HEK293 (cell line): ENCODE results near the gene PNKD.
A peak's percentile ranks its signal among the peaks of the same experiment; 100 is the strongest.

Experiments used
- CTCF ChIP-seq: fragments of 450-650 bp; formaldehyde crosslinking; IDR thresholded peaks from 2 replicates; pipeline ENCODE4 v1.5.1; 2016; ENCODE audit warnings: missing biosample characterization, missing genetic modification characterization
- GLI2 ChIP-seq: fragments of 450-650 bp; formaldehyde crosslinking; IDR thresholded peaks from 2 replicates; pipeline ENCODE4; 2017; ENCODE audit warnings: missing biosample characterization, missing genetic modification characterization, low read depth, borderline replicate concordance
- HIC1 ChIP-seq: fragments of 450-650 bp; formaldehyde crosslinking; IDR thresholded peaks from 2 replicates; pipeline ENCODE4 v1.5.1; 2016; ENCODE audit warnings: missing biosample characterization, missing genetic modification characterization
- KLF10 ChIP-seq: fragments of 450-650 bp; IDR thresholded peaks from 2 replicates; pipeline ENCODE4 v1.5.1; 2018; ENCODE audit warnings: missing biosample characterization, mild to moderate bottlenecking, missing genetic modification characterization
- KLF9 ChIP-seq: fragments of 450-650 bp; formaldehyde crosslinking; IDR thresholded peaks from 2 replicates; pipeline ENCODE4 v1.5.1; 2016; ENCODE audit warnings: missing biosample characterization, missing genetic modification characterization, low read depth
- PBX3 ChIP-seq: sonication (generic); formaldehyde crosslinking; IDR thresholded peaks from 2 replicates; pipeline ENCODE4 v1.8.1; 2022; ENCODE audit warnings: mild to moderate bottlenecking, moderate library complexity, missing genetic modification reagents
- REPIN1 ChIP-seq: fragments of 450-650 bp; formaldehyde crosslinking; IDR thresholded peaks from 2 replicates; pipeline ENCODE4 v1.5.1; 2017; ENCODE audit warnings: missing biosample characterization, missing genetic modification characterization, low read depth
- SETDB1 ChIP-seq: IDR thresholded peaks from one replicate; pipeline ENCODE4 v1.6.1; 2017; ENCODE audit warnings: mild to moderate bottlenecking, low read length, moderate library complexity, mixed read lengths; ENCODE audit not compliant: insufficient read length
- SP7 ChIP-seq: fragments of 450-650 bp; formaldehyde crosslinking; IDR thresholded peaks from 2 replicates; pipeline ENCODE4 v1.5.1; 2016; ENCODE audit warnings: missing biosample characterization, missing genetic modification characterization
- TCF7L2 ChIP-seq: IDR thresholded peaks from 2 replicates; pipeline ENCODE4 v1.6.1; 2011; ENCODE audit warnings: low read depth, mild to moderate bottlenecking, inconsistent platforms, low read length, moderate library complexity, borderline replicate concordance
- ZNF157 ChIP-seq: fragments of 450-650 bp; formaldehyde crosslinking; IDR thresholded peaks from 2 replicates; pipeline ENCODE4 v1.5.1; 2016; ENCODE audit warnings: missing biosample characterization, missing genetic modification characterization
- ZNF18 ChIP-seq: fragments of 450-650 bp; formaldehyde crosslinking; IDR thresholded peaks from 2 replicates; pipeline ENCODE4 v1.5.1; 2016; ENCODE audit warnings: missing biosample characterization, missing genetic modification characterization
- ZNF214 ChIP-seq: fragments of 450-650 bp; formaldehyde crosslinking; IDR thresholded peaks from 2 replicates; pipeline ENCODE4 v1.5.1; 2017; ENCODE audit warnings: missing biosample characterization, mild to moderate bottlenecking, missing genetic modification characterization, borderline replicate concordance
- ZNF223 ChIP-seq: fragments of 450-650 bp; formaldehyde crosslinking; IDR thresholded peaks from 2 replicates; pipeline ENCODE4 v1.5.1; 2016; ENCODE audit warnings: missing biosample characterization, missing genetic modification characterization
- ZNF280D ChIP-seq: fragments of 450-650 bp; formaldehyde crosslinking; IDR thresholded peaks from 2 replicates; pipeline ENCODE4 v1.5.1; 2016; ENCODE audit warnings: missing biosample characterization, missing genetic modification characterization
- ZNF394 ChIP-seq: fragments of 450-650 bp; formaldehyde crosslinking; IDR thresholded peaks from 2 replicates; pipeline ENCODE4 v1.5.1; 2016; ENCODE audit warnings: missing biosample characterization, missing genetic modification characterization, mild to moderate bottlenecking, moderate library complexity, borderline replicate concordance
- ZNF433 ChIP-seq: fragments of 450-650 bp; formaldehyde crosslinking; IDR thresholded peaks from 2 replicates; pipeline ENCODE4 v1.5.1; 2016; ENCODE audit warnings: missing biosample characterization, missing genetic modification characterization, low read depth
- ZNF473 ChIP-seq: fragments of 450-650 bp; formaldehyde crosslinking; IDR thresholded peaks from 2 replicates; pipeline ENCODE4 v1.5.1; 2017; ENCODE audit warnings: missing biosample characterization, missing genetic modification characterization
- ZNF488 ChIP-seq: fragments of 450-650 bp; formaldehyde crosslinking; IDR thresholded peaks from 2 replicates; pipeline ENCODE4 v1.5.1; 2016; ENCODE audit warnings: missing biosample characterization, missing genetic modification characterization
- ZNF501 ChIP-seq: fragments of 450-650 bp; formaldehyde crosslinking; IDR thresholded peaks from 2 replicates; pipeline ENCODE4 v1.5.1; 2016; ENCODE audit warnings: missing biosample characterization, missing genetic modification characterization
- ZNF514 ChIP-seq: fragments of 450-650 bp; formaldehyde crosslinking; IDR thresholded peaks from 2 replicates; pipeline ENCODE4 v1.5.1; 2016; ENCODE audit warnings: missing biosample characterization, missing genetic modification characterization
- ZNF548 ChIP-seq: fragments of 450-650 bp; formaldehyde crosslinking; IDR thresholded peaks from 2 replicates; pipeline ENCODE4 v1.5.1; 2016; ENCODE audit warnings: missing biosample characterization, missing genetic modification characterization
- ZNF621 ChIP-seq: fragments of 450-650 bp; formaldehyde crosslinking; IDR thresholded peaks from 2 replicates; pipeline ENCODE4 v1.5.1; 2017; ENCODE audit warnings: missing biosample characterization, missing genetic modification characterization
- ZNF658 ChIP-seq: fragments of 450-650 bp; formaldehyde crosslinking; IDR thresholded peaks from 2 replicates; pipeline ENCODE4; 2016; ENCODE audit warnings: missing biosample characterization, missing genetic modification characterization
- ZNF664 ChIP-seq: fragments of 450-650 bp; formaldehyde crosslinking; IDR thresholded peaks from 2 replicates; pipeline ENCODE4 v1.5.1; 2016; ENCODE audit warnings: missing biosample characterization, missing genetic modification characterization
- ZNF747 ChIP-seq: fragments of 450-650 bp; formaldehyde crosslinking; IDR thresholded peaks from 2 replicates; pipeline ENCODE4 v1.5.1; 2016; ENCODE audit warnings: missing biosample characterization, missing genetic modification characterization
- ZNF791 ChIP-seq: fragments of 450-650 bp; formaldehyde crosslinking; IDR thresholded peaks from 2 replicates; pipeline ENCODE4 v1.5.1; 2016; ENCODE audit warnings: missing biosample characterization, missing genetic modification characterization
- ZSCAN16 ChIP-seq: fragments of 450-650 bp; formaldehyde crosslinking; IDR thresholded peaks from 2 replicates; pipeline ENCODE4 v1.5.1; 2016; ENCODE audit warnings: missing biosample characterization, missing genetic modification characterization

The PNKD gene

GRCh38 chr2:218301176-218301819, 31.0 kb downstream of the PNKD start (continued):
- no peak for TF ChIP-seq PBX3 (CRISPR knock-in tag)
- TF ChIP-seq ZNF514 (tag by site-specific recombination): no peak
- no peak for TF ChIP-seq ZNF658
- TF ChIP-seq ZNF747 (tag by site-specific recombination): no peak
- TF ChIP-seq REPIN1: no peak
- TF ChIP-seq KLF9 (tag by site-specific recombination): no peak
- no peak for TF ChIP-seq ZNF433 (tag by site-specific recombination)
- TF ChIP-seq ZNF18: peak; percentile 85
- TF ChIP-seq SP7: 0 out of 2 replicates have a peak, but pooled peaks have one; percentile 38
- TF ChIP-seq TCF7L2: no peak
- no peak for TF ChIP-seq ZNF280D (tag by site-specific recombination)
- peak; percentile 94 for TF ChIP-seq CTCF
- no peak for TF ChIP-seq ZNF548 (tag by site-specific recombination)
- no peak for TF ChIP-seq ZNF488 (tag by site-specific recombination)
- TF ChIP-seq ZNF394: peak; percentile 17; the same call in 1 of the 2 replicates
- no peak for TF ChIP-seq SETDB1
- no peak for TF ChIP-seq ZNF223 (tag by site-specific recombination)
- no peak for TF ChIP-seq ZNF621 (tag by site-specific recombination)
- TF ChIP-seq ZNF664: no peak
- no peak for TF ChIP-seq ZNF157 (tag by site-specific recombination)
- TF ChIP-seq ZNF473 (tag by site-specific recombination): no peak
- TF ChIP-seq ZNF791 (tag by site-specific recombination): no peak
- TF ChIP-seq KLF10 (tag by site-specific recombination): no peak; the same call in 1 of the 2 replicates
- no peak for TF ChIP-seq HIC1 (tag by site-specific recombination)
- TF ChIP-seq GLI2 (tag by site-specific recombination): no peak
- TF ChIP-seq ZNF214 (tag by site-specific recombination): no peak
- no peak for TF ChIP-seq ZNF501 (tag by site-specific recombination)
- TF ChIP-seq ZSCAN16 (tag by site-specific recombination): no peak
